Coronary artery (tissue), 2 donors: ENCODE measurements around the gene WASF3.

Source experiments
- DNase-seq: peaks from one replicate; pipeline ENCODE4 v3.0.0-alpha.2; 2017; ENCODE audit warnings: low spot score
- H3K27ac ChIP-seq, 2 donors: fragments of 200-600 bp; sonication (generic); one replicate each; pipeline ENCODE4 v1.5.1; 2016 to 2019
- H3K4me3 ChIP-seq: fragments of 200-600 bp; sonication (generic); 2 replicates; pipeline ENCODE4 v1.5.1; 2016; ENCODE audit warnings: mild to moderate bottlenecking, moderate library complexity
- CTCF ChIP-seq: fragments of 200-600 bp; sonication (generic); IDR thresholded peaks from one replicate; pipeline ENCODE4 v1.5.1; 2019; ENCODE audit warnings: antibody characterized with exemption

WASF3 gene

GRCh38 chr13:26618726-26619125, 61.2 kb downstream of the WASF3 start:
- no peak for DNase-seq
- TF ChIP-seq CTCF: no peak
- Histone ChIP-seq H3K4me3 (no peak overlapping the region), H3K27ac (no peak overlapping the region)

DNA sequence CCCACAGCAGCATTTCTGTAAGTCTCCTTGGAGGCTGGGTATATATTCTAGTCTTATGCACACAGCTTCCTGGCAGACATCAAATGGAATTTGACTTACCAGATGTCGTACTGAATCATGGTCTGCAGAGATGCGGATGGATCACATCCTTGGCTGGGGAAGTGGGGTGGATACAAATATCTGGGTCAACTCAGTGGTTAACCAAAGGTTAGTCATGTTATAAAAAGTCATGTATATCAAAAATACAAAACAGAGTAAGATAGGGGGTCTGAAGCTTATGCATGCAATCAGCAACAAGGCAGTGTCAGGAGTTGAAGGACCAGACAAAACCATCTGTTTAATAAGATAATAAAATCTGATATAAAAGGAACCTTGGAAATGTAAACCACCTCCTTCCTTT, 61.9 kb downstream of the WASF3 start:
- Histone ChIP-seq H3K27ac (no peak overlapping the region), H3K4me3 (no peak overlapping the region)
- no peak for TF ChIP-seq CTCF
- DNase-seq: no peak

GRCh38 chr13:26621731-26622401, 64.4 kb downstream of the WASF3 start:
- Histone ChIP-seq H3K27ac (no peak overlapping the region), H3K4me3 (no peak overlapping the region)
- TF ChIP-seq CTCF: no peak
- DNase-seq: no peak

DNA sequence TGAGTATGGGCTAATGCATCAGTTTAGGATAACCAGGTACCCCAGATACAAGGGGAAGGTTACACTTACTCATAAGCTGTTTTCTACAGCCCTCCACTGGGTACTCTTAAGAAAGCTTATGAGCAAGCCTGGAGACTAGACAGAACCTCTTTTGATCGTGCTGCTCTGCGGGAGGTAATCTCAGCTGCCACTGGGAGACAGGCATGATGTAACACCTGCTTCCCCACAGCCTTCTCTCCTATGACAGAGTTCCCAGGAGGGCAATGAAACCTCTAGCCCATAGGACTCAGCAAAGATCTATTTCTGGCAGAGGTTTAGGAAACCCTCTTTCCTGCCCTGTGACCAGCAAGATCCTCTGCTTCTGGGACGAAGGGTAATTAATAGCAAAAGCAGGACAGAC, 65.6 kb downstream of the WASF3 start:
- no peak overlapping the region for H3K27ac ChIP-seq
- no peak for TF ChIP-seq CTCF
- H3K4me3 ChIP-seq: no peak overlapping the region
- no peak for DNase-seq

- TF ChIP-seq CTCF: no peak
- DNase-seq: no peak
- H3K4me3 ChIP-seq: no peak overlapping the region
- H3K27ac ChIP-seq: no peak overlapping the region
These were observed 67.1 kb downstream of the WASF3 start for GRCh38 chr13:26624572-26624971.

DNA sequence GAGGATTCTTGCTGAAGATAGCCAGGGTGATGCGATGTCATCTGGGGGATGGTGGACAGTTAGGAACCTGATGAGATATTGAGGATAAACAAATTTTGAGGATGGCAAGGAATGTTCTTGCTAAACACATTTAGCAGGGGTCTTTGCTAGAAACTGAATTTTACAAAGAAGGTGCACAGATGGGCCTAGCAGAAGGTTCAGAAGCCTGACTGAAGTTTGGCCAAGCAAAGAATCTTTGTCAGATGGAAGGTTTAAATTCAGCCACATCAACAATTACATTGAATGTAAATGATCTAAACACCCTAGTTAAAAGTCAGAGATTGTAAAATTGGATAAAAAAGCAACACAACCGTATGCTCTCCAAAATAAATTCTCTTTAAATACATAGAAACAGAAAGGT, 68.8 kb downstream of the WASF3 start:
- no peak for DNase-seq
- Histone ChIP-seq H3K4me3 (no peak overlapping the region), H3K27ac (no peak overlapping the region)
- TF ChIP-seq CTCF: no peak

- TF ChIP-seq CTCF: no peak
- Histone ChIP-seq H3K27ac (no peak overlapping the region), H3K4me3 (no peak overlapping the region)
- no peak for DNase-seq
These were observed 71.2 kb downstream of the WASF3 start for GRCh38 chr13:26628706-26629105.
